Caco-2 (cell line): ENCODE results near the gene SLC27A5. TPM values are rescaled to one million over a fixed set of nuclear protein-coding genes. Genes with fewer than 3 reads are reported as not detected.

Experiments
- Bru-seq: library from RNA; stranded (reverse); fragments of 400-500 nt; gene quantifications from one replicate; lab custom pipeline; 2021; lab: Mats Ljungman, UMichigan
- BruChase-seq, 2 experiments: library from RNA; stranded (reverse); fragments of 400-500 nt; gene quantifications; one replicate each; lab custom pipeline; 2021; lab: Mats Ljungman, UMichigan
- BruUV-seq: library from RNA; stranded (reverse); fragments of 400-500 nt; replicated peaks from 2 replicates; lab custom pipeline; 2021; lab: Mats Ljungman, UMichigan
- CTCF ChIA-PET: fragments of 300-600 bp; sonication (Branson Sonifier 250); formaldehyde crosslinking; loops from one replicate; lab custom pipeline; 2022; ENCODE audit warnings: antibody characterized with exemption; lab: Charles Lee
- POLR2A ChIA-PET: fragments of 300-600 bp; sonication (Branson Sonifier 250); formaldehyde crosslinking; loops from one replicate; lab custom pipeline; 2022; ENCODE audit warnings: antibody characterized with exemption; lab: Charles Lee
- DNase-seq, 2 experiments: peaks; one replicate each; pipeline versions ENCODE4 v3.0.0 to v3.0.0-alpha.2; 2020 to 2022
- H3K27me3 ChIP-seq: replicated peaks from 2 replicates; pipeline ENCODE4 v1.6.0; 2011; ENCODE audit warnings: low read length; ENCODE audit not compliant: control insufficient read depth, insufficient read depth
- H3K36me3 ChIP-seq: 2 replicates; pipeline ENCODE4 v1.5.1; 2011; ENCODE audit warnings: low read length; ENCODE audit not compliant: control insufficient read depth, insufficient read depth
- H3K4me1 ChIP-seq: fragments of 250-450 bp; sonication (Bioruptor Pico); 2 replicates; pipeline ENCODE4 v1.5.1; 2020; ENCODE audit warnings: mild to moderate bottlenecking
- H3K4me3 ChIP-seq: 2 replicates; pipeline ENCODE4 v1.5.1; 2011; ENCODE audit warnings: low read depth, mild to moderate bottlenecking, control low read depth, low read length
- H3K9me3 ChIP-seq: fragments of 250-450 bp; sonication (Bioruptor Pico); 2 replicates; pipeline ENCODE4 v1.5.1; 2020; ENCODE audit warnings: mild to moderate bottlenecking, moderate library complexity
- H3K27ac Mint-ChIP-seq: one replicate; pipeline ENCODE4 v1.8.0; 2022; ENCODE audit warnings: mixed read lengths; ENCODE audit not compliant: unreplicated experiment
- H3K27me3 Mint-ChIP-seq: one replicate; pipeline ENCODE4 v1.8.0; 2022; ENCODE audit warnings: mixed read lengths; ENCODE audit not compliant: insufficient read depth, unreplicated experiment
- H3K36me3 Mint-ChIP-seq: one replicate; pipeline ENCODE4 v1.8.0; 2022; ENCODE audit warnings: mild to moderate bottlenecking, mixed read lengths; ENCODE audit not compliant: insufficient read depth, unreplicated experiment
- H3K4me1 Mint-ChIP-seq: one replicate; pipeline ENCODE4 v1.8.0; 2022; ENCODE audit warnings: low read depth, mixed read lengths; ENCODE audit not compliant: unreplicated experiment
- H3K4me3 Mint-ChIP-seq: one replicate; pipeline ENCODE4 v1.8.0; 2022; ENCODE audit warnings: mild to moderate bottlenecking, moderate library complexity, mixed read lengths; ENCODE audit not compliant: unreplicated experiment
- H3K9me3 Mint-ChIP-seq: one replicate; pipeline ENCODE4 v1.8.0; 2022; ENCODE audit warnings: mixed read lengths; ENCODE audit not compliant: unreplicated experiment
- intact Hi-C: fragments of 100-400 bp; cut with micrococcal nuclease; formaldehyde crosslinking; loops from one replicate; pipeline ENCODE4 v1.10.0; 2022; ENCODE audit not compliant: unreplicated experiment
- long read RNA-seq: library from polyadenylated mRNA; stranded (forward); transcript quantifications from one replicate; pipeline ENCODE4 v2.0.0, GENCODE V29; 2022
- total RNA-seq: library from RNA; stranded (reverse); gene quantifications from 2 replicates; pipeline ENCODE4 v1.2.3, GENCODE V29; 2022
- TF ChIP-seq, protein P1 (sequence below), 2 experiments: fragments of 200-600 bp in 1 of 2; IDR thresholded peaks; 1 replicate in 1 of 2; 2 replicates in 1 of 2; pipeline versions ENCODE4 v1.5.1 to v1.8.0; 2011 to 2022; ENCODE audit warnings: antibody characterized with exemption in 1 of 2, control low read depth in 1 of 2, inconsistent platforms in 1 of 2, low read depth in 1 of 2, low read length in 1 of 2, mild to moderate bottlenecking in 1 of 2, moderate library complexity in 1 of 2; ENCODE audit not compliant: insufficient read depth in 1 of 2, severe bottlenecking in 1 of 2, unreplicated experiment in 1 of 2

SLC27A5 gene, protein sequence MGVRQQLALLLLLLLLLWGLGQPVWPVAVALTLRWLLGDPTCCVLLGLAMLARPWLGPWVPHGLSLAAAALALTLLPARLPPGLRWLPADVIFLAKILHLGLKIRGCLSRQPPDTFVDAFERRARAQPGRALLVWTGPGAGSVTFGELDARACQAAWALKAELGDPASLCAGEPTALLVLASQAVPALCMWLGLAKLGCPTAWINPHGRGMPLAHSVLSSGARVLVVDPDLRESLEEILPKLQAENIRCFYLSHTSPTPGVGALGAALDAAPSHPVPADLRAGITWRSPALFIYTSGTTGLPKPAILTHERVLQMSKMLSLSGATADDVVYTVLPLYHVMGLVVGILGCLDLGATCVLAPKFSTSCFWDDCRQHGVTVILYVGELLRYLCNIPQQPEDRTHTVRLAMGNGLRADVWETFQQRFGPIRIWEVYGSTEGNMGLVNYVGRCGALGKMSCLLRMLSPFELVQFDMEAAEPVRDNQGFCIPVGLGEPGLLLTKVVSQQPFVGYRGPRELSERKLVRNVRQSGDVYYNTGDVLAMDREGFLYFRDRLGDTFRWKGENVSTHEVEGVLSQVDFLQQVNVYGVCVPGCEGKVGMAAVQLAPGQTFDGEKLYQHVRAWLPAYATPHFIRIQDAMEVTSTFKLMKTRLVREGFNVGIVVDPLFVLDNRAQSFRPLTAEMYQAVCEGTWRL
- total RNA-seq (10.3 and 12.5 TPM in 2 replicates), Bru-seq, nascent RNA (percentile 40 among the genes with signal in this experiment), BruChase-seq, experiment 1, labeled RNA remaining after a 2-hour chase (percentile 48 among the genes with signal in this experiment), BruChase-seq, experiment 2, labeled RNA remaining after a 6-hour chase (percentile 46 among the genes with signal in this experiment)
- long read RNA-seq, transcript SLC27A5-204 (3 exons, 643 nt), result major isoform, 9 of 10 reads
- long read RNA-seq, partial matches to known transcripts, result 0 of 10 reads
- long read RNA-seq, other reads (novel, unspliced or antisense), result 0 of 10 reads

DNA sequence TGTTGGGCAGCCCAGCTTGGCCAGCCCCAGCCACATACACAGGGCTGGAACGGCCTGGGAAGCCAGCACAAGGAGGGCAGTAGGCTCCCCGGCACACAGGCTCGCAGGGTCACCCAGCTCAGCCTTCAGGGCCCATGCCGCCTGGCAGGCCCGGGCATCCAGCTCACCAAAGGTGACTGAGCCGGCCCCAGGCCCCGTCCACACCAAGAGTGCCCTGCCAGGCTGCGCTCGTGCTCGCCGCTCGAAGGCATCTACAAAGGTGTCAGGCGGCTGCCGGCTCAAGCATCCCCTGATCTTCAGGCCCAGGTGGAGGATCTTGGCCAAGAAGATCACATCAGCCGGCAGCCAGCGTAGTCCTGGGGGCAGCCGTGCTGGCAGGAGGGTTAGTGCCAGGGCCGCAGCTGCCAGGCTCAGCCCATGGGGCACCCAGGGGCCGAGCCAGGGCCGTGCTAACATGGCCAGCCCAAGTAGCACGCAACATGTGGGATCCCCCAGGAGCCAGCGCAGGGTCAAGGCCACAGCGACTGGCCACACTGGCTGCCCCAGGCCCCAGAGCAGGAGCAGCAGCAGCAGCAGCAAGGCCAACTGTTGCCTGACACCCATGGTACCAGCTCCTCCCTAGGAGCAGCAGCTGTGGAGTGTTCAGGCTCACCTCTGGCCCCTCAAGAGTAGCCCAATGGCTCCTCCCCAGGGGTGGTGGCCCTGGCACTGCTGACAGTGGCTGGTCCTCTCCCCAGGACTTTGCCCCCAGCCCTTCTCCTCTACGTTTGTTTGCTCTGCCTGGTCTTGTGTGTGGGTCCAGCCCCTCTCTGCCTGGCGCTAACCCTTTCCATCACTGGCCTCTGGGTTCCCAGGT, at the start of gene SLC27A5:
SLC27A5 (minus strand) TSS at position 640 of the 856 bp plus-strand sequence; CDS start at position 603, 37 bp downstream.
- Histone ChIP-seq H3K36me3 (no peaks in the 10 kb centered on the region), H3K27me3 (no peaks in the 10 kb centered on the region), H3K4me1 (no peaks in the 10 kb centered on the region), H3K9me3 (peaks cover 9% of the 10 kb centered on the region; the same call in 1 of the 2 replicates), H3K4me3 (no peak within 1 kb of the TSS)
- intact Hi-C loops, result no loop called here
- H3K4me1 Mint-ChIP-seq, result peaks cover 7% of the 10 kb centered on the region
- no TSS peak for BruUV-seq
- TF ChIP-seq, protein P1, sequence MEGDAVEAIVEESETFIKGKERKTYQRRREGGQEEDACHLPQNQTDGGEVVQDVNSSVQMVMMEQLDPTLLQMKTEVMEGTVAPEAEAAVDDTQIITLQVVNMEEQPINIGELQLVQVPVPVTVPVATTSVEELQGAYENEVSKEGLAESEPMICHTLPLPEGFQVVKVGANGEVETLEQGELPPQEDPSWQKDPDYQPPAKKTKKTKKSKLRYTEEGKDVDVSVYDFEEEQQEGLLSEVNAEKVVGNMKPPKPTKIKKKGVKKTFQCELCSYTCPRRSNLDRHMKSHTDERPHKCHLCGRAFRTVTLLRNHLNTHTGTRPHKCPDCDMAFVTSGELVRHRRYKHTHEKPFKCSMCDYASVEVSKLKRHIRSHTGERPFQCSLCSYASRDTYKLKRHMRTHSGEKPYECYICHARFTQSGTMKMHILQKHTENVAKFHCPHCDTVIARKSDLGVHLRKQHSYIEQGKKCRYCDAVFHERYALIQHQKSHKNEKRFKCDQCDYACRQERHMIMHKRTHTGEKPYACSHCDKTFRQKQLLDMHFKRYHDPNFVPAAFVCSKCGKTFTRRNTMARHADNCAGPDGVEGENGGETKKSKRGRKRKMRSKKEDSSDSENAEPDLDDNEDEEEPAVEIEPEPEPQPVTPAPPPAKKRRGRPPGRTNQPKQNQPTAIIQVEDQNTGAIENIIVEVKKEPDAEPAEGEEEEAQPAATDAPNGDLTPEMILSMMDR (IDR thresholded peaks at IDR 0.05; ENCODE audit: insufficient read depth in 1 of 2, low read depth in 1 of 2, low read length in 1 of 2, severe bottlenecking in 1 of 2, unreplicated experiment in 1 of 2), result no peak
- H3K4me3 Mint-ChIP-seq, result no peak within 1 kb of the TSS
- no peak for DNase-seq
- no peaks in the 10 kb centered on the region for H3K27me3 Mint-ChIP-seq
- H3K27ac Mint-ChIP-seq, result peak within 1 kb of the TSS; percentile 42
- POLR2A ChIA-PET, result no interaction called here
- peaks cover 50% of the 10 kb centered on the region for H3K36me3 Mint-ChIP-seq
- peaks cover 12% of the 10 kb centered on the region for H3K9me3 Mint-ChIP-seq
- CTCF ChIA-PET, result no interaction called here

DNA sequence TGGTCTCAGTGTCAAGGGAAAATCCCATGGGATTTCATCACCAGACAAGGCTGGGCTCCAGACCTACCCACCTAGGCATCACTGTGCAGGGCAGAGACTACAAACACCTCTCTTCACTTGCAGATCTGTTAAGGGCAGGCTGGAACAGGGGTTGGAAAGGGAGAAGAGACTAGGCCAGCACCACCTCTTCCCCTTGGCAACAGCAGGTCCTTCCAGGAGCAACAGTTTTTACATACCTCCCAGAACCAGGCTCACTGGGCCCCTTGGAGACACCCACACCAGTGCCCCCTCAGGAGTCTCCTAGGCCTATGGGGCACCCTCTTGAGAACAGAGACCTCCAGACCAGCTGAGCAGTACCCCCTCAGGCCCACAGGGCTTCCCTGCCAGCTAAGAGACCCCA, 49.1 kb upstream of the SLC27A5 start:
- BruUV-seq, result no TSS peak
- Mint-ChIP-seq H3K27ac (peak overlapping the region; percentile 42), H3K27me3 (no peaks in the 10 kb centered on the region), H3K4me1 (peaks cover 31% of the 10 kb centered on the region), H3K9me3 (no peaks in the 10 kb centered on the region), H3K36me3 (peaks cover 98% of the 10 kb centered on the region), H3K4me3 (peak overlapping the region; percentile 99)
- ChIA-PET POLR2A (interaction anchor here (1.2 kb wide), 1 partner anchor 17 kb away, joined by 3 read pairs; the partner anchor contains the start of gene TRIM28), CTCF (no interaction called here)
- H3K9me3 ChIP-seq, result no peaks in the 10 kb centered on the region
- no peak overlapping the region for H3K4me3 ChIP-seq
- no peaks in the 10 kb centered on the region for H3K27me3 ChIP-seq
- H3K4me1 ChIP-seq, result peaks cover 8% of the 10 kb centered on the region; the same call in 1 of the 2 replicates
- intact Hi-C loops, result no loop called here
- no peak for DNase-seq
- TF ChIP-seq, protein P1 (IDR thresholded peaks at IDR 0.05; ENCODE audit: insufficient read depth in 1 of 2, low read depth in 1 of 2, low read length in 1 of 2, severe bottlenecking in 1 of 2, unreplicated experiment in 1 of 2), result no peak
- H3K36me3 ChIP-seq, result peaks cover 1% of the 10 kb centered on the region
